K562 (cell line): ENCODE results near the gene ATP5PB. TPM values are rescaled to one million over a fixed set of nuclear protein-coding genes. Genes with fewer than 3 reads are reported as not detected.

Experiments
- polyA plus RNA-seq, 8 experiments: library from polyadenylated mRNA; depleted of rRNA in 4 of 8; stranded (reverse) in 5 of 8; unstranded in 3 of 8; fragments of >200 nt; fragmentation: Nextera tagmentation in 2 of 8; fragmentation: Illumina TruSeq in 1 of 8; extraction: Ambion mirVana in 2 of 8; extraction: Trizol in 1 of 8; gene quantifications; 2 replicates each; pipeline versions ENCODE4 v1.2.1 to v1.2.3, GENCODE V29; 2011 to 2014; ENCODE audit warnings: inconsistent platforms in 1 of 8, missing spikeins in 1 of 8
- small RNA-seq: library from RNA; depleted of rRNA; stranded (forward); fragments of <200 nt; gene quantifications from one replicate; pipeline ENCODE3, GENCODE V24; 2014
- total RNA-seq, 7 experiments: library from RNA; depleted of rRNA in 6 of 7; stranded (reverse); fragments of >200 nt in 6 of 7; fragmentation: Illumina TruSeq in 2 of 7; extraction: Trizol in 2 of 7; gene quantifications; 2 replicates each; pipeline versions ENCODE4 v1.2.1 to v1.2.3, GENCODE V29; 2011 to 2021; ENCODE audit warnings: low replicate concordance in 1 of 7

The ATP5PB gene
- total and polyA plus RNA-seq, 9 of the 15 experiments (the other 6 are each of a cell fraction or from before 2014, with no cell fraction given) = 651 to 2,735 (median 1,061) TPM

Small RNA genes within 50 kb of the gene (small RNA-seq; reads per million reads assigned to genes)
- gene RF00019 = not detected
- not detected for gene RNU6-792P

Other genes with a start within 250 kb of the ATP5PB start
Only the 7 nearest of the 9 such genes appear.
- gene CHIA, start 158.6 kb upstream of the ATP5PB start, total RNA-seq (2014; rRNA removed) = not detected in 2 replicates
- gene CHIA, start 158.6 kb upstream of the ATP5PB start, total RNA-seq (2014; rRNA removed; fragmentation: Illumina TruSeq; extraction: Trizol) = not detected in 2 replicates
- not detected in 2 replicates for gene CHIA, start 158.6 kb upstream of the ATP5PB start, total RNA-seq (2015; rRNA removed; fragmentation: Illumina TruSeq; extraction: Trizol)
- gene CHIA, start 158.6 kb upstream of the ATP5PB start, total RNA-seq (2021) = not detected in 2 replicates
- gene CHIA, start 158.6 kb upstream of the ATP5PB start, polyA plus RNA-seq (2011; rRNA removed) = not detected in 2 replicates
- not detected in 2 replicates for gene CHIA, start 158.6 kb upstream of the ATP5PB start, polyA plus RNA-seq (2014; fragmentation: Illumina TruSeq; extraction: Trizol)
- not detected for gene CHIA, start 158.6 kb upstream of the ATP5PB start, polyA plus RNA-seq (2014; fragmentation: Nextera tagmentation; extraction: Ambion mirVana)
- gene CHIA, start 158.6 kb upstream of the ATP5PB start, polyA plus RNA-seq (2014; rRNA removed) = not detected in 2 replicates
- gene OVGP1, start 21.7 kb upstream of the ATP5PB start, total RNA-seq (2014; rRNA removed) = 0.12 and 0.27 TPM in 2 replicates
- 0.15 and 0.54 TPM in 2 replicates for gene OVGP1, start 21.7 kb upstream of the ATP5PB start, total RNA-seq (2014; rRNA removed; fragmentation: Illumina TruSeq; extraction: Trizol)
- gene OVGP1, start 21.7 kb upstream of the ATP5PB start, total RNA-seq (2015; rRNA removed; fragmentation: Illumina TruSeq; extraction: Trizol) = 0.08 and 0.11 TPM in 2 replicates
- gene OVGP1, start 21.7 kb upstream of the ATP5PB start, total RNA-seq (2021) = 0.22 and 0.25 TPM in 2 replicates
- gene OVGP1, start 21.7 kb upstream of the ATP5PB start, polyA plus RNA-seq (2011; rRNA removed) = 0.22 and 1.7 TPM in 2 replicates
- gene OVGP1, start 21.7 kb upstream of the ATP5PB start, polyA plus RNA-seq (2014; fragmentation: Illumina TruSeq; extraction: Trizol) = 0.34 and 0.39 TPM in 2 replicates
- under 1 TPM; 0.10 to 0.17 TPM for gene OVGP1, start 21.7 kb upstream of the ATP5PB start, polyA plus RNA-seq (2014; fragmentation: Nextera tagmentation; extraction: Ambion mirVana)
- 0.30 and 0.34 TPM in 2 replicates for gene OVGP1, start 21.7 kb upstream of the ATP5PB start, polyA plus RNA-seq (2014; rRNA removed)
- 68.1 and 89.8 TPM in 2 replicates for gene WDR77, start 208 bp upstream of the ATP5PB start, total RNA-seq (2014; rRNA removed)
- 72.4 and 78.5 TPM in 2 replicates for gene WDR77, start 208 bp upstream of the ATP5PB start, total RNA-seq (2014; rRNA removed; fragmentation: Illumina TruSeq; extraction: Trizol)
- 74.2 and 75.3 TPM in 2 replicates for gene WDR77, start 208 bp upstream of the ATP5PB start, total RNA-seq (2015; rRNA removed; fragmentation: Illumina TruSeq; extraction: Trizol)
- 92.3 and 94.4 TPM in 2 replicates for gene WDR77, start 208 bp upstream of the ATP5PB start, total RNA-seq (2021)
- 160 and 174 TPM in 2 replicates for gene WDR77, start 208 bp upstream of the ATP5PB start, polyA plus RNA-seq (2011; rRNA removed)
- gene WDR77, start 208 bp upstream of the ATP5PB start, polyA plus RNA-seq (2014; fragmentation: Illumina TruSeq; extraction: Trizol) = 101 and 116 TPM in 2 replicates
- gene WDR77, start 208 bp upstream of the ATP5PB start, polyA plus RNA-seq (2014; fragmentation: Nextera tagmentation; extraction: Ambion mirVana) = 10 to 100 TPM; 20.6 to 31.0 TPM
- gene WDR77, start 208 bp upstream of the ATP5PB start, polyA plus RNA-seq (2014; rRNA removed) = 68.3 and 76.3 TPM in 2 replicates
- gene C1orf162, start 24.5 kb downstream of the ATP5PB start, total RNA-seq (2014; rRNA removed) = 0.45 and 0.65 TPM in 2 replicates
- 0.99 and 1.1 TPM in 2 replicates for gene C1orf162, start 24.5 kb downstream of the ATP5PB start, total RNA-seq (2014; rRNA removed; fragmentation: Illumina TruSeq; extraction: Trizol)
- gene C1orf162, start 24.5 kb downstream of the ATP5PB start, total RNA-seq (2015; rRNA removed; fragmentation: Illumina TruSeq; extraction: Trizol) = 0.90 and 1.3 TPM in 2 replicates
- gene C1orf162, start 24.5 kb downstream of the ATP5PB start, total RNA-seq (2021) = 0.72 and 1.2 TPM in 2 replicates
- gene C1orf162, start 24.5 kb downstream of the ATP5PB start, polyA plus RNA-seq (2011; rRNA removed) = 2.7 and 4.2 TPM in 2 replicates
- 1.7 and 1.9 TPM in 2 replicates for gene C1orf162, start 24.5 kb downstream of the ATP5PB start, polyA plus RNA-seq (2014; fragmentation: Illumina TruSeq; extraction: Trizol)
- under 1 TPM; 0.48 to 0.76 TPM for gene C1orf162, start 24.5 kb downstream of the ATP5PB start, polyA plus RNA-seq (2014; fragmentation: Nextera tagmentation; extraction: Ambion mirVana)
- 1.3 and 1.8 TPM in 2 replicates for gene C1orf162, start 24.5 kb downstream of the ATP5PB start, polyA plus RNA-seq (2014; rRNA removed)
- gene ADORA3, start 54.2 kb downstream of the ATP5PB start, total RNA-seq (2014; rRNA removed) = 0.08 TPM in 1 of 2 replicates, not detected in the other
- 0.26 TPM in 1 of 2 replicates, not detected in the other for gene ADORA3, start 54.2 kb downstream of the ATP5PB start, total RNA-seq (2014; rRNA removed; fragmentation: Illumina TruSeq; extraction: Trizol)
- 0.19 and 0.33 TPM in 2 replicates for gene ADORA3, start 54.2 kb downstream of the ATP5PB start, total RNA-seq (2015; rRNA removed; fragmentation: Illumina TruSeq; extraction: Trizol)
- not detected in 2 replicates for gene ADORA3, start 54.2 kb downstream of the ATP5PB start, total RNA-seq (2021)
- gene ADORA3, start 54.2 kb downstream of the ATP5PB start, polyA plus RNA-seq (2011; rRNA removed) = 0.13 and 0.19 TPM in 2 replicates
- 0.12 TPM in 2 replicates for gene ADORA3, start 54.2 kb downstream of the ATP5PB start, polyA plus RNA-seq (2014; fragmentation: Illumina TruSeq; extraction: Trizol)
- under 1 TPM; 0.20 to 0.35 TPM for gene ADORA3, start 54.2 kb downstream of the ATP5PB start, polyA plus RNA-seq (2014; fragmentation: Nextera tagmentation; extraction: Ambion mirVana)
- gene ADORA3, start 54.2 kb downstream of the ATP5PB start, polyA plus RNA-seq (2014; rRNA removed) = 0.09 TPM in 1 of 2 replicates, not detected in the other
- gene TMIGD3, start 54.2 kb downstream of the ATP5PB start, total RNA-seq (2014; rRNA removed) = not detected in 2 replicates
- gene TMIGD3, start 54.2 kb downstream of the ATP5PB start, total RNA-seq (2014; rRNA removed; fragmentation: Illumina TruSeq; extraction: Trizol) = not detected in 2 replicates
- 0.11 TPM in 1 of 2 replicates, not detected in the other for gene TMIGD3, start 54.2 kb downstream of the ATP5PB start, total RNA-seq (2015; rRNA removed; fragmentation: Illumina TruSeq; extraction: Trizol)
- 0.13 TPM in 1 of 2 replicates, not detected in the other for gene TMIGD3, start 54.2 kb downstream of the ATP5PB start, total RNA-seq (2021)
- gene TMIGD3, start 54.2 kb downstream of the ATP5PB start, polyA plus RNA-seq (2011; rRNA removed) = not detected in 2 replicates
- not detected in 2 replicates for gene TMIGD3, start 54.2 kb downstream of the ATP5PB start, polyA plus RNA-seq (2014; fragmentation: Illumina TruSeq; extraction: Trizol)
- under 1 TPM in 1 of 2 experiments, not detected in 1; 0.11 TPM for gene TMIGD3, start 54.2 kb downstream of the ATP5PB start, polyA plus RNA-seq (2014; fragmentation: Nextera tagmentation; extraction: Ambion mirVana)
- not detected in 2 replicates for gene TMIGD3, start 54.2 kb downstream of the ATP5PB start, polyA plus RNA-seq (2014; rRNA removed)
- 13.4 and 19.0 TPM in 2 replicates for gene RAP1A, start 170.3 kb downstream of the ATP5PB start, total RNA-seq (2014; rRNA removed)
- 32.5 and 40.1 TPM in 2 replicates for gene RAP1A, start 170.3 kb downstream of the ATP5PB start, total RNA-seq (2014; rRNA removed; fragmentation: Illumina TruSeq; extraction: Trizol)
- 19.4 and 24.5 TPM in 2 replicates for gene RAP1A, start 170.3 kb downstream of the ATP5PB start, total RNA-seq (2015; rRNA removed; fragmentation: Illumina TruSeq; extraction: Trizol)
- gene RAP1A, start 170.3 kb downstream of the ATP5PB start, total RNA-seq (2021) = 57.6 and 60.7 TPM in 2 replicates
- 49.0 and 77.3 TPM in 2 replicates for gene RAP1A, start 170.3 kb downstream of the ATP5PB start, polyA plus RNA-seq (2011; rRNA removed)
- 68.8 and 86.2 TPM in 2 replicates for gene RAP1A, start 170.3 kb downstream of the ATP5PB start, polyA plus RNA-seq (2014; fragmentation: Illumina TruSeq; extraction: Trizol)
- 10 to 100 TPM; 21.3 to 28.9 TPM for gene RAP1A, start 170.3 kb downstream of the ATP5PB start, polyA plus RNA-seq (2014; fragmentation: Nextera tagmentation; extraction: Ambion mirVana)
- 45.9 and 48.2 TPM in 2 replicates for gene RAP1A, start 170.3 kb downstream of the ATP5PB start, polyA plus RNA-seq (2014; rRNA removed)